HL-60 (cell line): ENCODE results near the gene SACM1L.
"Not testable (repeated sequence)": the region's sequence is repeated elsewhere in the genome, so short reads cannot be mapped to it uniquely, and the experiment has no call there.

ENCODE experiments used
- DNase-seq, 2 experiments: peaks; one replicate each; pipeline ENCODE4 v3.0.0-alpha.2; 2010 to 2020; ENCODE audit warnings: low read depth in 1 of 2, low spot score in 1 of 2
- H3K27ac ChIP-seq: fragments of 250-450 bp; sonication (Bioruptor Pico); replicated peaks from 2 replicates; pipeline ENCODE4 v1.5.1; 2020; ENCODE audit warnings: mild to moderate bottlenecking, moderate library complexity
- H3K27me3 ChIP-seq: fragments of 250-450 bp; sonication (Bioruptor Pico); 2 replicates; pipeline ENCODE4 v1.5.1; 2021; ENCODE audit warnings: mild to moderate bottlenecking, moderate library complexity; ENCODE audit not compliant: insufficient read depth, poor library complexity, severe bottlenecking
- H3K4me3 ChIP-seq: replicated peaks from 2 replicates; pipeline ENCODE4 v1.5.1; 2011; ENCODE audit warnings: mild to moderate bottlenecking, control low read depth, low read length; ENCODE audit not compliant: insufficient read depth
- GABPA ChIP-seq: IDR thresholded peaks from 2 replicates; pipeline ENCODE4 v1.6.1; 2012; ENCODE audit warnings: low read depth
- POLR2AphosphoS5 ChIP-seq: IDR thresholded peaks from 2 replicates; pipeline ENCODE4 v1.6.1; 2012; ENCODE audit warnings: low read depth
- SPI1 ChIP-seq: IDR thresholded peaks from 2 replicates; pipeline ENCODE4 v1.6.1; 2012; ENCODE audit warnings: low read depth, mild to moderate bottlenecking, borderline replicate concordance
- TF ChIP-seq, protein P1 (sequence below): IDR thresholded peaks from one replicate; pipeline ENCODE4 v1.5.1; 2011; ENCODE audit warnings: low read length, control low read depth, inconsistent platforms; ENCODE audit not compliant: insufficient read depth
- TF ChIP-seq, protein P2 (sequence below): IDR thresholded peaks from 2 replicates; pipeline ENCODE4 v1.6.1; 2012; ENCODE audit warnings: low read depth; ENCODE audit not compliant: insufficient replicate concordance

SACM1L gene

DNA sequence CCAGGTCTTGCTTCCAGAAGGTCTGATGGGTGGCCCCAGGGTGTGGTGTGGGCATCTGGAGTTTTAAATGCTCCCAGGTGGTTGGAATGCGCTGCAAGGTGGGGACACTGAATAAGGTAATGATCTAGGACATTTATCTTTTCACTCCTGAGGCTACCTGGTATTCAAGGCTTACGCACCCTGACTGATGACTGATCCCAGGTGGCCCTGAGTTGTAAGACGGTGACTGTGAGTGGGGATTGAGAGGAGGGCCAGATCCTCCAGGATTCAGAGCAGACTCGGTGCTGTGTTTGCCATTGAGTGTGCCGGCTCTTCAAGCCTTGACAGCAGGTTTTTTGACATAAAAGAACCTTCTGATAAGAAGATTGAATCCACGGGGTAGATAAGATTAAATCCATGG is 66.9 kb downstream of the SACM1L start:
- TF ChIP-seq POLR2AphosphoS5 (no peak), GABPA (no peak), SPI1 (no peak)
- TF ChIP-seq, protein P1, sequence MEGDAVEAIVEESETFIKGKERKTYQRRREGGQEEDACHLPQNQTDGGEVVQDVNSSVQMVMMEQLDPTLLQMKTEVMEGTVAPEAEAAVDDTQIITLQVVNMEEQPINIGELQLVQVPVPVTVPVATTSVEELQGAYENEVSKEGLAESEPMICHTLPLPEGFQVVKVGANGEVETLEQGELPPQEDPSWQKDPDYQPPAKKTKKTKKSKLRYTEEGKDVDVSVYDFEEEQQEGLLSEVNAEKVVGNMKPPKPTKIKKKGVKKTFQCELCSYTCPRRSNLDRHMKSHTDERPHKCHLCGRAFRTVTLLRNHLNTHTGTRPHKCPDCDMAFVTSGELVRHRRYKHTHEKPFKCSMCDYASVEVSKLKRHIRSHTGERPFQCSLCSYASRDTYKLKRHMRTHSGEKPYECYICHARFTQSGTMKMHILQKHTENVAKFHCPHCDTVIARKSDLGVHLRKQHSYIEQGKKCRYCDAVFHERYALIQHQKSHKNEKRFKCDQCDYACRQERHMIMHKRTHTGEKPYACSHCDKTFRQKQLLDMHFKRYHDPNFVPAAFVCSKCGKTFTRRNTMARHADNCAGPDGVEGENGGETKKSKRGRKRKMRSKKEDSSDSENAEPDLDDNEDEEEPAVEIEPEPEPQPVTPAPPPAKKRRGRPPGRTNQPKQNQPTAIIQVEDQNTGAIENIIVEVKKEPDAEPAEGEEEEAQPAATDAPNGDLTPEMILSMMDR, result no peak
- TF ChIP-seq, protein P2, sequence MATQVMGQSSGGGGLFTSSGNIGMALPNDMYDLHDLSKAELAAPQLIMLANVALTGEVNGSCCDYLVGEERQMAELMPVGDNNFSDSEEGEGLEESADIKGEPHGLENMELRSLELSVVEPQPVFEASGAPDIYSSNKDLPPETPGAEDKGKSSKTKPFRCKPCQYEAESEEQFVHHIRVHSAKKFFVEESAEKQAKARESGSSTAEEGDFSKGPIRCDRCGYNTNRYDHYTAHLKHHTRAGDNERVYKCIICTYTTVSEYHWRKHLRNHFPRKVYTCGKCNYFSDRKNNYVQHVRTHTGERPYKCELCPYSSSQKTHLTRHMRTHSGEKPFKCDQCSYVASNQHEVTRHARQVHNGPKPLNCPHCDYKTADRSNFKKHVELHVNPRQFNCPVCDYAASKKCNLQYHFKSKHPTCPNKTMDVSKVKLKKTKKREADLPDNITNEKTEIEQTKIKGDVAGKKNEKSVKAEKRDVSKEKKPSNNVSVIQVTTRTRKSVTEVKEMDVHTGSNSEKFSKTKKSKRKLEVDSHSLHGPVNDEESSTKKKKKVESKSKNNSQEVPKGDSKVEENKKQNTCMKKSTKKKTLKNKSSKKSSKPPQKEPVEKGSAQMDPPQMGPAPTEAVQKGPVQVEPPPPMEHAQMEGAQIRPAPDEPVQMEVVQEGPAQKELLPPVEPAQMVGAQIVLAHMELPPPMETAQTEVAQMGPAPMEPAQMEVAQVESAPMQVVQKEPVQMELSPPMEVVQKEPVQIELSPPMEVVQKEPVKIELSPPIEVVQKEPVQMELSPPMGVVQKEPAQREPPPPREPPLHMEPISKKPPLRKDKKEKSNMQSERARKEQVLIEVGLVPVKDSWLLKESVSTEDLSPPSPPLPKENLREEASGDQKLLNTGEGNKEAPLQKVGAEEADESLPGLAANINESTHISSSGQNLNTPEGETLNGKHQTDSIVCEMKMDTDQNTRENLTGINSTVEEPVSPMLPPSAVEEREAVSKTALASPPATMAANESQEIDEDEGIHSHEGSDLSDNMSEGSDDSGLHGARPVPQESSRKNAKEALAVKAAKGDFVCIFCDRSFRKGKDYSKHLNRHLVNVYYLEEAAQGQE, result no peak

GRCh38 chr3:45757141-45757540 is 67.9 kb downstream of the SACM1L start:
- not testable (repeated sequence) for DNase-seq, H3K27me3 ChIP-seq, H3K27ac ChIP-seq, H3K4me3 ChIP-seq

More for the DNA sequence above, 66.9 kb downstream of the SACM1L start:
- Histone ChIP-seq H3K4me3 (no peak overlapping the region), H3K27ac (no peak overlapping the region), H3K27me3 (no peaks in the 10 kb centered on the region)
- DNase-seq, result no peak

DNA sequence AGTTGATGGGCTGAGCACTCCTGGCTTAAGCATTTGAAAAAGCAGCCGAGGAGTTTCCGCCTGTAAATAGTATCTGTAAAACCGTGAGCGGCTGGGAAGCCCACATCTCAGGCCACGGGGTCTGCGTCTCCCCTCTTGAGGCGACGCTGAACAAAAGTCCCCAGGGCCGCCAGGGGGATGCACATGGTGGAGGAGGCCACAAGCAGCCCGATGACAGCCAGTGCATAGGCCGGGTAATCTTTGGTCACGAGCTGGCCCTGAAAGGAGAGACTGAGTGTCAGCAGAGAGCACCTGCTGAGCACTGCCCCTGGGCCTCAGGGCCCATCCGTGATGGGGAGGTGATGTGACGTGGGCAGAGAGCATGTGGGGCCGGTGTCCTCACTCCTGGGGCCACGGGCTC is 69.7 kb downstream of the SACM1L start:
- DNase-seq, result no peak
- H3K27ac ChIP-seq, result no peak overlapping the region
- TF ChIP-seq, protein P2, result no peak
- TF ChIP-seq, protein P1, result no peak
- TF ChIP-seq SPI1 (no peak), POLR2AphosphoS5 (no peak), GABPA (no peak)
- H3K4me3 ChIP-seq, result no peak overlapping the region
- H3K27me3 ChIP-seq, result no peaks in the 10 kb centered on the region

GRCh38 chr3:45759851-45760250 is 70.7 kb downstream of the SACM1L start:
- no peak overlapping the region for H3K4me3 ChIP-seq
- DNase-seq, result no peak
- TF ChIP-seq GABPA, result no peak
- TF ChIP-seq, protein P1, result no peak
- TF ChIP-seq, protein P2, result no peak
- TF ChIP-seq POLR2AphosphoS5, result no peak
- no peak for TF ChIP-seq SPI1
- H3K27ac ChIP-seq, result no peak overlapping the region
- H3K27me3 ChIP-seq, result no peaks in the 10 kb centered on the region
